ENCODE results near the gene EXTL2.

- TF ChIP-seq CTCF (IDR thresholded peaks at IDR 0.05) (no peak), ZFX (IDR thresholded peaks at IDR 0.05; ENCODE audit: borderline replicate concordance) (no peak)
These were observed 30.3 kb upstream of the EXTL2 start for GRCh38 chr1:100924991-100925390.

Measured in 22Rv1 (cell line).